ENCODE measurements around the gene ARHGEF28. TPM values are rescaled to one million over a fixed set of nuclear protein-coding genes. Genes with fewer than 3 reads are reported as not detected.

The ARHGEF28 gene
- total and polyA plus RNA-seq, 2 of the 4 experiments (the other 2 are of a cell fraction): 3.6 to 16.0 TPM

DNA sequence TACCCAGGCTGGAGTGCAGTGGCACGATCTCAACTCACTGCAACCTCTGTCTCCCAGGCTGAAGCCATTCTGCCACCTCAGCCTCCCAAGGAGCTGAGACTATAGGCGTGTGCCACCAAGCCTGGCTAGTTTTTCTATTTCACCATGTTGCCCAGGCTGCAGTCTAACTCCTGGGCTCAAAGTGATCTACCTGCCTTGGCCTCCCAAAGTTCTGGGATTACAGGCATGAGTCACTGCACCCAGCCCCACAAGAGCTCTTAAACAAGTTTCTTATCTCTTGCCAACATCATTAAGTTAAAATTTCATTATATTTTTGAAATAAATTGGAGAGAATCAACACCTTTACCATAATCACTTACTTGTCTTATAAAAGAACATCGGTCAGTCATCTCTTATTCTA is 280.3 kb downstream of the ARHGEF28 start:
- no TSS peak for BruUV-seq (replicated peaks)
- H3K4me1 ChIP-seq (ENCODE audit: control insufficient read depth, insufficient read depth, low read length): peaks cover 2% of the 10 kb centered on the region; the same call in 1 of the 2 replicates
- H2BK20ac ChIP-seq (ENCODE audit: low read depth, low read length): no peak overlapping the region
- H3K23ac ChIP-seq (ENCODE audit: low read depth, low read length): no peak overlapping the region
- dilution Hi-C loops (cut with HindIII; ENCODE audit: low sequenced_read_pairs, unreplicated experiment) (no loop called here), intact Hi-C loops (cut with micrococcal nuclease) (loop anchor here (10.0 kb wide), 1 partner anchor 1009 kb away; no protein-coding TSS in a partner anchor), in situ Hi-C loops (cut with MboI; ENCODE audit: low sequenced_read_pairs) (loop anchor here (25.0 kb wide), 1 partner anchor 1006 kb away; no protein-coding TSS in a partner anchor)
- 95% methylated on average over 2 of the region's 3 CpGs; no CpG with 5 or more reads in 1 of the 2 experiments for WGBS, 2 experiments (ENCODE audit: extremely low coverage in 2 of 2, insufficient read length in 1 of 2)
- H3K79me1 ChIP-seq (ENCODE audit: low read depth in 1 of 2, low read length in 2 of 2): no peaks in the 10 kb centered on the region
- H4K91ac ChIP-seq (ENCODE audit: insufficient read depth, low read depth, low read length): no peak overlapping the region
- ChIA-PET CTCF (interaction anchor here (0.6 to 0.7 kb wide), 3 partner anchors 37 to 717 kb away, joined by 3 to 4 read pairs (median 3); no protein-coding TSS in a partner anchor), POLR2A (ENCODE audit: unreplicated experiment) (interaction anchor here (0.7 kb wide), 1 partner anchor 149 kb away, joined by 3 read pairs; no protein-coding TSS in a partner anchor)
- H4K20me1 ChIP-seq (ENCODE audit: insufficient read depth, low read length): no peaks in the 10 kb centered on the region
- H2BK120ac ChIP-seq (ENCODE audit: low read depth, low read length): no peak overlapping the region
- no peak overlapping the region for H4K8ac ChIP-seq (ENCODE audit: low read depth in 2 of 2, low read length in 2 of 2)
- H2BK15ac ChIP-seq (ENCODE audit: low read depth, low read length): no peak overlapping the region
- no peak overlapping the region for H3K4me2 ChIP-seq (ENCODE audit: low read depth, low read length)
- H4K5ac ChIP-seq (ENCODE audit: low read depth, low read length): no peak overlapping the region
- H3K27me3 ChIP-seq (ENCODE audit: control insufficient read depth, insufficient read depth, low read length): no peaks in the 10 kb centered on the region
- H2BK5ac ChIP-seq (ENCODE audit: low read depth, low read length, poor library complexity, severe bottlenecking): no peak overlapping the region
- no peak overlapping the region for H3K56ac ChIP-seq (ENCODE audit: extremely low read depth, insufficient read depth, low read length)
- H2AK9ac ChIP-seq (replicated peaks; ENCODE audit: low read depth, low read length, poor library complexity): no peak overlapping the region
- no peak overlapping the region for H2AK5ac ChIP-seq (ENCODE audit: low read depth, low read length)
- no peak overlapping the region for H3K4me3 ChIP-seq (ENCODE audit: insufficient read depth, low read depth, low read length)
- H3K9me1 ChIP-seq (ENCODE audit: insufficient read depth, low read length): no peaks in the 10 kb centered on the region; the same call in 1 of the 2 replicates
- no peaks in the 10 kb centered on the region for H3K9me3 ChIP-seq (ENCODE audit: control insufficient read depth, insufficient read depth, low read length)
- H3K9ac ChIP-seq (ENCODE audit: low read depth, low read length): no peak overlapping the region
- H3K18ac ChIP-seq (ENCODE audit: low read depth, low read length): no peak overlapping the region
- DNase-seq (no peak), ATAC-seq (ENCODE audit: low read depth) (no peak)
- H3K14ac ChIP-seq (replicated peaks; ENCODE audit: low read depth, low read length): no peak overlapping the region
- 0 out of 2 replicates have a peak, but pooled peaks cover 4% of the 10 kb centered on the region for H3K36me3 ChIP-seq (ENCODE audit: control insufficient read depth, insufficient read depth, low read length)
- no peak overlapping the region for H3K4ac ChIP-seq (ENCODE audit: low read depth, low read length)
- H3K27ac ChIP-seq (ENCODE audit: insufficient read depth, low read length): no peak overlapping the region
- no peak for TF ChIP-seq CHD1 (IDR thresholded peaks at IDR 0.05; ENCODE audit: low read depth, low read length)
- no peak for TF ChIP-seq CTCF (conservative IDR thresholded peaks at IDR 0.05; ENCODE audit: low read depth, low read length)
- TF ChIP-seq MAFK (IDR thresholded peaks at IDR 0.05; ENCODE audit: low read depth, low read length): no peak
- no peak for TF ChIP-seq MAZ (IDR thresholded peaks at IDR 0.05; ENCODE audit: borderline replicate concordance, low read depth, low read length)
- TF ChIP-seq NFE2L2 (IDR thresholded peaks at IDR 0.05; ENCODE audit: low read depth, low read length): no peak
- TF ChIP-seq SMC3 (IDR thresholded peaks at IDR 0.05; ENCODE audit: low read depth, low read length): no peak
- no peak overlapping the region for H2AFZ ChIP-seq (replicated peaks; ENCODE audit: low read length, poor library complexity)
